Spleen (tissue), 11 donors: ENCODE data around the gene ZNF606. TPM values are rescaled to one million over a fixed set of nuclear protein-coding genes. Genes with fewer than 3 reads are reported as not detected.

Experiments
- DNase-seq: peaks from one replicate; pipeline ENCODE4 v3.0.0-alpha.2; 2020
- H3K27ac ChIP-seq, 8 donors: fragments of 200-600 bp; sonication (generic) in 7 of 8; 1 replicate in 4 of 8; 2 replicates in 4 of 8; pipeline versions ENCODE4 v1.5.0 to v1.8.0; 2016 to 2021; ENCODE audit warnings: inconsistent platforms in 4 of 8, mild to moderate bottlenecking in 4 of 8, moderate library complexity in 1 of 8
- H3K27me3 ChIP-seq, 7 donors: fragments of 200-600 bp; sonication (generic) in 6 of 7; replicated peaks in 1 of 7; 1 replicate in 4 of 7; 2 replicates in 3 of 7; pipeline versions ENCODE4 v1.5.0 to v1.8.0; 2016 to 2021; ENCODE audit warnings: inconsistent platforms in 3 of 7, mild to moderate bottlenecking in 1 of 7
- H3K36me3 ChIP-seq, 6 donors: fragments of 200-600 bp; sonication (generic) in 5 of 6; 1 replicate in 4 of 6; 2 replicates in 2 of 6; pipeline versions ENCODE4 v1.5.0 to v1.8.0; 2016 to 2021; ENCODE audit warnings: inconsistent platforms in 2 of 6
- H3K4me1 ChIP-seq, 6 donors: fragments of 200-600 bp; sonication (generic) in 5 of 6; 1 replicate in 3 of 6; 2 replicates in 3 of 6; pipeline versions ENCODE4 v1.5.0 to v1.8.0; 2016 to 2021; ENCODE audit warnings: inconsistent platforms in 3 of 6
- H3K4me3 ChIP-seq, 8 donors: fragments of 200-600 bp; sonication (generic) in 7 of 8; 1 replicate in 4 of 8; 2 replicates in 4 of 8; pipeline versions ENCODE4 v1.5.0 to v1.8.0; 2016 to 2021; ENCODE audit warnings: inconsistent platforms in 4 of 8, mild to moderate bottlenecking in 4 of 8, moderate library complexity in 2 of 8
- H3K9me3 ChIP-seq, 8 donors: fragments of 200-600 bp; sonication (generic) in 7 of 8; 1 replicate in 4 of 8; 2 replicates in 4 of 8; pipeline versions ENCODE4 v1.5.0 to v1.8.0; 2016 to 2021; ENCODE audit warnings: inconsistent platforms in 4 of 8
- CTCF ChIP-seq, 11 experiments: fragments of 200-600 bp in 7 of 11; fragments of 450-650 bp in 4 of 11; sonication (generic) in 4 of 11; IDR thresholded peaks in 8 of 11; conservative IDR thresholded peaks in 3 of 11; 1 replicate in 7 of 11; 2 replicates in 4 of 11; pipeline versions ENCODE4 v1.4.0 to v1.8.0; 2016 to 2021; ENCODE audit warnings: antibody characterized with exemption in 11 of 11, inconsistent platforms in 4 of 11, mild to moderate bottlenecking in 1 of 11
- POLR2A ChIP-seq, 3 donors: fragments of 450-650 bp; IDR thresholded peaks; one replicate each; pipeline ENCODE4 v1.5.1; 2017; ENCODE audit warnings: antibody characterized with exemption in 3 of 3, mild to moderate bottlenecking in 1 of 3
- POLR2AphosphoS5 ChIP-seq, 3 donors: sonication (generic); formaldehyde crosslinking; IDR thresholded peaks; one replicate each; pipeline ENCODE4 v1.5.1; 2017; ENCODE audit warnings: antibody characterized with exemption in 3 of 3
- WGBS, 5 donors: extraction: QIAGEN DNeasy Blood & Tissue Kit in 3 of 5; methylation state at CpG; one replicate each; pipeline versions ENCODE4 v1.1.5 to v1.1.7; 2013 to 2018; 5-methylcytosine and 5-hydroxymethylcytosine counted together
- intact Hi-C: fragments of 100-400 bp; cut with DNase I; formaldehyde crosslinking; loops from one replicate; pipeline ENCODE4 v1.15.0; 2023; ENCODE audit warnings: low total_unique reads
- polyA plus RNA-seq, 3 donors: library from polyadenylated mRNA; stranded (reverse); fragments of 200-250 nt; gene quantifications; one replicate each; pipeline ENCODE4 v1.2.1, GENCODE V29; 2013
- total RNA-seq, 7 donors: library from RNA; depleted of rRNA in 3 of 7; stranded (reverse); fragments of >200 nt in 3 of 7; fragmentation: NEBNext Ultra II Directional in 4 of 7; extraction: Animal tissue kit (Norgen Biotek cat#: 25700) in 4 of 7; gene quantifications; one replicate each; pipeline versions ENCODE4 v1.1.0 to v1.2.1, GENCODE V29; 2016 to 2021
- donor health status: healthy with polysubstance abuse.
- donor health status: DM: no; HTN: no; CAD: no; lungs with moderate emphysema.
- donor health status: DM: no; HTN: no; CAD: no.
- donor health status: Bipolar disorder and iron deficiency.
- donor health status: healthy.
- donor health status: DM: no; HTN: no; CAD: no.
- donor health status: DM: yes; HTN: yes; CAD: no.

The ZNF606 gene
- total and polyA plus RNA-seq, 10 donors = 5.6 to 25.3 (median 16.1) TPM

- Histone ChIP-seq H3K9me3 (peaks cover 0 to 100% (median 98%) of the 10 kb centered on the region in 8 donors), H3K4me1 (no peaks in the 10 kb centered on the region), H3K36me3 (no peaks in the 10 kb centered on the region), H3K27me3 (peaks cover 0 to 21% (median 4%) of the 10 kb centered on the region in 7 donors), H3K4me3 (peak overlapping the region in 1 of 8 donors; percentile 5), H3K27ac (no peak overlapping the region)
- TF ChIP-seq CTCF (IDR thresholded peaks at IDR 0.05 in 8 of 11, conservative IDR thresholded peaks at IDR 0.05 in 3 of 11) = no peak
- TF ChIP-seq POLR2A (IDR thresholded peaks at IDR 0.05) = no peak
- no peak for TF ChIP-seq POLR2AphosphoS5 (IDR thresholded peaks at IDR 0.05)
- DNase-seq = no peak
- 40 to 60% (median 51%) methylated on average over 35 to 54 of the region's 54 CpGs for WGBS, 5 donors
- intact Hi-C loops = no loop called here
Measured at GRCh38 chr19:58042495-58043340, 40.1 kb upstream of the ZNF606 start.

- TF ChIP-seq CTCF (IDR thresholded peaks at IDR 0.05 in 8 of 11, conservative IDR thresholded peaks at IDR 0.05 in 3 of 11) (no peak), POLR2A (IDR thresholded peaks at IDR 0.05) (no peak), POLR2AphosphoS5 (IDR thresholded peaks at IDR 0.05) (no peak)
- H3K9me3 ChIP-seq = peaks cover 0 to 100% (median 98%) of the 10 kb centered on the region in 8 donors
- no peak overlapping the region for H3K27ac ChIP-seq
- intact Hi-C loops = no loop called here
- DNase-seq = no peak
- H3K27me3 ChIP-seq = peaks cover 0 to 32% (median 6%) of the 10 kb centered on the region in 7 donors
- H3K4me1 ChIP-seq = no peaks in the 10 kb centered on the region
- 86 to 91% (median 87%) methylated on average over 20 to 21 of the region's 21 CpGs for WGBS, 5 donors
- H3K4me3 ChIP-seq = no peak overlapping the region
- H3K36me3 ChIP-seq = no peaks in the 10 kb centered on the region
Measured at GRCh38 chr19:58040751-58041525, 38.3 kb upstream of the ZNF606 start.

- Histone ChIP-seq H3K27me3 (peaks cover 0 to 52% (median 13%) of the 10 kb centered on the region in 7 donors), H3K4me3 (no peak overlapping the region), H3K9me3 (peaks cover 0 to 100% (median 89%) of the 10 kb centered on the region in 8 donors), H3K36me3 (no peaks in the 10 kb centered on the region), H3K4me1 (no peaks in the 10 kb centered on the region), H3K27ac (no peak overlapping the region)
- intact Hi-C loops = no loop called here
- TF ChIP-seq POLR2A (IDR thresholded peaks at IDR 0.05) (no peak), POLR2AphosphoS5 (IDR thresholded peaks at IDR 0.05) (no peak), CTCF (IDR thresholded peaks at IDR 0.05 in 8 of 11, conservative IDR thresholded peaks at IDR 0.05 in 3 of 11) (no peak)
- DNase-seq = no peak
- 20 to 33% (median 23%) methylated on average over 8 of the region's 8 CpGs for WGBS, 5 donors
Measured at GRCh38 chr19:58038688-58039204, 36.1 kb upstream of the ZNF606 start.
